HG03520 (cell line): ENCODE measurements around the gene LRRC8B.
"Not testable (repeated sequence)": the region's sequence is repeated elsewhere in the genome, so short reads cannot be mapped to it uniquely, and the experiment has no call there.

Source experiments
- ATAC-seq: cut with Tn5 transposase; IDR thresholded peaks from one replicate; pipeline ENCODE4 v1.9.1; 2021; ENCODE audit warnings: mild to moderate bottlenecking, moderate library complexity; ENCODE audit not compliant: unreplicated experiment

Gene LRRC8B

DNA sequence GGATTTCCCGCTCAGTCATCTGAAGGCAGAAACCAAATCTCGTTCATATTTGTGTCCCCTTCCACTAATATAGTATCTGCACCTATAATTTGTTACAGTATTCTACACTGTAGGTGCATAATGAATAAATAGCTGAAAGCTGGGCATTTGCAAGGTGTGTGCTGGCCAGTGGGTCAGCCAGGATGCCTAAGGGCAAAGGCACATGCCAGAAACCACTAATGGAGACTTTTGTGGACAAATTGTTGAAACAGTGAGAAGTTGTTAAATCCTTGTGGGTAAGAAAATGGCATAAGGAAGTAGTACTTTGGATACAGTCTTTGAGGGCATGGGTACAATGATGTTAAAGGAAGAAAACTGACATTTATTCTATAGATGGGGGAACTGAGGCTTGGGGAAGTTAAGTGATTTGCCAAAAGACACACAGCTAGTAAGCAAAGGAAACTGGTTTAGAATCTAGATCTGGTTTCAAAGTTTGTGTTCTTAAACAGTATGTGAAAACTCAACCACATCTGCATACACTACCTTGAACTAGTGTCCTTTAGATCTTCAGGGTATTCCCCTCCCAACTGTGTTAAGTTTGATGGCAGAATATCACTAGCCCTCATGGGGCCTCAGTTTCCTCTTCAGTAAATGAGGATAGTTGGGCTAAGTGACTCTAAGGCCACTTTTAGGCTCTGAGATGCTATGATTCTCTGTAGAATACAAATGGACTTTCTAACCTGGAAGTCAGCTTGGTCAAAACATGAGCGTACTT lies 81.8 kb downstream of the LRRC8B start:
- no peak for ATAC-seq

DNA sequence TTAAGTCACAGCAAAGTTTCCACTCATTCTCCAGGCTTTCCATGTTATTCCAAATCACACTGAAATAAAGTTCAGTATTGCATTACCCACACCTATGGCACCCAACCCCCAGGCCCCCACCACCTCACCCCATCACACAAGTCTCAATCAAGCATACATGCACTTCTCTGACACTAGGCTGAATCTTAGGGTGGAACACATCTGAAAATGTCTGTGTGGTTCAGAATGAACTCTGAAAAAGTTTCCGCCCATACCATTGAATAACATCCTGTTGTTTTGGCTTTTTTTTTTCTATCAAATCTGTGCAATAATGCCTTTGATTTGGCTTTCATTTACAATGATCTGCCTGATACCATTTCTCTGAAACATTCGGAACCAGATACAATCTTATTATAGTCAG lies 82.5 kb downstream of the LRRC8B start:
- ATAC-seq: no peak

DNA sequence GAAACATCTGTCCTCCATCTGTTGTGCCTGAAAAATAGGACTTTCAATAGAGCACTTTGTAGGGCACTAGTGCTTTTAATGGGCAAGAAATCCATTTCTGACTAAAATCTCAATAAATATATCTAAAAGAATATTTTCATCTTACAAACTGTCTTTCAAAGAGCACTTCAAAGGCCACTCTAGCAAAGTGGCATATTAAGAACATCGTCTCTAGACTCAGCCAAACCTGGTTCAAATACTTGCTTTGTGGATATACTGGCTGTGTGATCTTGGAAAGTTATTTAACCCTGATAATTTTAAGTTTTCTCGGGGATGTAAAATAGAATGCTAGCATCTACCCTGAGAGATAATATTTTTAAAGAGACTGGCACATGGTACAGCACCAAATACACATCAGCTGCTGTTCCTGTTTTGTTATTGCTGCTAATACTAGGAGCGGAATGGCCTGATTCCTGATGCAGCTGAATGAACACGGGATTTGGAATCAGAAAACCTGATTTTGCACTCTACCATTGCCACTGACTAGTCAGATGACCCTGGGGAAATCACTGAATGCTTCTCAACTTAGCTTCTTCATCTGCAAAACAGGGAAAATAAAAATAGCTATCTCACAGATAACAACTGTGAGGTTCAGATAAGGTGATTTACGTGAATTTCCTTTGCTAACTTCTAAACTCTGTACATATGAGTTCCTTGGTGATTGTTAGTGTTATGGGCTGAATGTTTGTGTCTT lies 83.1 kb downstream of the LRRC8B start:
- no peak for ATAC-seq

DNA sequence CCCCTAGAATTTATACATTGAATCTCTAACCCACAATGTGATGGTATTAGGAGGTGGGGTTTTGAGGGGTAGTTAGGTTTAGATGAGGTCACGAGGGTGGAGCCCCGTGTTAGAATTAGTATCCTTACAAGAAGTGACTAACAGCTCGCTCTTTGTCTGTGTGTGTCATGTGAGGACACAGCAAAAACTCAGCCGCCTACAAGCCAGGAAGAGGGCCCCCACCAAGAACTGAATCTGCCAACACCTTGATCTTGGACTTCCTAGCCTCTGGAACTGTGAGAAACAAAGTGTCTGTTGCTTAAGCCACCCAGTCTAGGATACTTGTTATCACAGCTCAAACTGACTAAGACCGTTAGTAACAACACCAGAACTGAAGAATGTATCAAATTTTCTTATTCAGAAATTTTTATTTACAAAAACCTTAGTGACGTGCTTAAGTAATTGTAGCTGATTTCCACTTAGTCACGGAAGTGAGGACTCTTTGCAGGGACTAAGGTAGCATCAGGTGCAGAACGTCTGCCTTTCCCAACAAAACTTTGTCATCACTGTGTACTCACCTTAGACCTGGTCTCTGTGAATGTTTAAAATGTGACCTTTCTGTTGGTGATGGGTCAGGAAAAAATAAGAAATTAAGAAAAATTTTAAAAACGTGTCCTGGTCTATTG lies 83.8 kb downstream of the LRRC8B start:
- no peak for ATAC-seq

DNA sequence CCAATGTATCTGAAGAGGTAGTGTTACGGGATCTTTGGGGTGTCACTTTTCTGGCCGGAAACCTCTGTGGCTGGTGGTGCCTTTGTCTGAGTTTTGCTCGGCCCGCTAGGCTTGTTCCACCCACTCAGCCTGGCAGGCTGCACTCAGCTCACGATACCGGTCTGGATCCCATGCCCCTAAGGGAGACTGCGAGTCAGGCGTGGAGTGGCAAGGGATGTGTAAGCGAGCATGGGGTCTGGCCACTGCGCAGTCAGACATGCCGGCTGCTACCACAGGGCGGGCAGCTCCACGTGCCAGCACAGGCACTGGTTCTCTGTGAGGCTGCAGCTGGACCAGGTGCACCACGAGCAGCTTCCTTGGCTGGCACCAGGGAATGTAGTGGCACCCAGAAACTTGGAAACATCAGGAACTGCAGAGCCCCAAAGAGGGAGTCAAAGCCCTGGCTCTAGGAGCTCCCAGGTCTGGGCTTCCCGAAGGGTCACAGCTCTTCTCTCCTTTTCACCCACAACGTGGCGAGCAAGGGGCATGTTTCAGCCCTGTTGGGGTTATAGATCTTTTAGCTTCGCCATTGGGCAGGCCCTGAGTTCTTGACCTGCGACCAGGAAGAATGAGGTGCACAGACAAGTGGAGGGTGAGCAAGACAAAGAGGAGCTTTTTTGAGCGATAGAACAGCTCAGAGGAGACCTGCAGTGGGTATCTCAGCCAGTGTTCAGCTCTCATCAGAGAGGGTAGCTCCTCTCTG lies 84.5 kb downstream of the LRRC8B start:
- no peak for ATAC-seq

DNA sequence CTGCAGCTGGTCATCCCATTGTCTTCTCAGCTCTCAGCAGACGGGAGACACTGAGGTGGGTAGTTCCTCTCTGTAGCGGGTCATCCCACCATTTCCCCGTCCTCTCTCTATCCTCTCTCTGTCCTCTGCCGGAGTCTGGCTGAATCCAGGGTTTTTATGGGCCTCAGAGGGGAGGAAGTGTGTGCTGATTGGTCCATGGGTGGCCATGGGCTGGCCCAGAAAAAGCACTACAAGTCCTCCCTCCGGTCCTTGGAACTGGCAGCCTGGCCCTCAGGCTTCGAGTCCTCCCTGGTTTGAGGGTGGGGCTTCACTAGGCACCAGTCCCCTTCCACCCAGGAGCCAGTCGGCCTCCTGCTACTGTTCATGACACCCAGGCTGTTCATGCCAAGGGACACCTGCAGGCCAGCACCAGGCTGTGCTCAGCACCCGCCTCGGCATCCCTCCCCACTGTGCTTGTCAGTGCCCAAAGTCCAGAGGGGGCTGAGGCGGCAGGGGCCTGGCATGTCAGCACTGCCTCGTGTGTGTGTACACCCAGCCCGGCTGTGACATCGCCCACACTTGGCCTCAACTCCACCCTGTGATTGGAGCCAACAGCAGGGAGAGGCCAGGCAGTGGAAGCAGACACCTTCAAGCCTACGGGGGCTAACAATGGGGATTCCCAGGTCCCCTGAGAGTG lies 85.3 kb downstream of the LRRC8B start:
- ATAC-seq: no peak

DNA sequence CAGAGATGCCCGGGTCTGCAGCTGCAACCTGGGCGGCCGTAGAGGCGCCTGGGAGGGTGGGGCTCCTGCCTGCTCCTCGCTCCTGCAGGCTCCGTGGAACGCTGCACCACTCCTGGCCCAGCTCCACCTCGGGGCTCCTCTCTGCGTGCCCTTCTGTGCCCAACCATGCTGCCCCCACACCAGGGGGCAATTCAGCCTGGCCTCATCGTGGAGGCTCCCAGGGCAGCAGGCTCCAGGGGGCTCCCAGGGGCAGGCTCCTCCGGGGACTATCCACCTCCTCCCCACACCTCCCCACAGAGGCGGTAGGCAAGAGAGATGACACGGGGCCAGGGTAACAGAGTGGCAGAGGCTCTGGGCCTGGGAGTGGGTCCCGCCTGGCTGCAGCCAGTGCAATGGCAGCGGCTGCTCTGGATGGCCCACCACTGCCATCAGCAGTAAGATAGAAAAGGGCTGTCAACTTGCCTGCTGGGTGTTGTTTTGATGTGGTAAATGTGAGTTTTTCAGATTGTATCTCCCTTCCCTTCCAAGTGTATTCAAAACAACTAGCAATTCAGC lies 85.9 kb downstream of the LRRC8B start:
- ATAC-seq: no peak

DNA sequence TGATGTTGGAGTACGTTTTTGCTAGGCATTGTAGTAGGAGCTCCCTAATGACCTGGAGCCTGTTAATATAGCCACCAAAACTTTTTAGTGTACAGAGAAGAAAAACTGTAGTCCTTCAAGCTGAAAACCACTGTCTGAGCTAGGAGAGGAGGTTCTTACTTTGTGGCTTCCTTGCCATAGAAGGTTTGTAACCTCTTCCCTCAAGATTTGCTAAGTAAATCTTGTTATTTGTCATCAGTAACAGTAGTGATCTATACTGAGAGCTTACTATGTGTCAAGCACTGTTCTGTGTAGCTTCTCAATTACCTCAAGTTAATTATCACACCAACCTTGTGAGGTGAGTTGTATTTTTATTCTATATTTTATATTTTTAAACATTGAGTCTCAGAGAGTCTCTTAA lies 87.1 kb downstream of the LRRC8B start:
- ATAC-seq: peak; percentile 97

DNA sequence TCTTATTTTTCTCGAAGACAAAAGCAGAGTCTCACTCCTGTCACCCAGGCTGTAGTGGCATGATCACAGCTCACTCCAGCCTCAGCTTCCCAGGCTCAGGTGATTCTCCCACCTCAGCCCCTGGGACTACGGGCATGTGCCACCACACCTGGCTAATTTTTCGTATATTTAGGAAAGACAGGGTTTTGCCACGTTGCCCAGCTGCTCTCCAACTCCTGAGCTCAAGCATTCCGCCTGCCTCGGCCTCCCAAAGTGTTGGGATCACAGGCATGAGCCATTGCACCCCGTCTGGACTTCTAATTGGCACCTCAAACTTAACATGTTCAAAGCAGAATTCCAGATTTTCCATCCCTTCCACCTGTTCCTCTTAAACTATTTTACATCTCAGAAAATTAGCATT lies 89.3 kb downstream of the LRRC8B start:
- ATAC-seq: no peak

DNA sequence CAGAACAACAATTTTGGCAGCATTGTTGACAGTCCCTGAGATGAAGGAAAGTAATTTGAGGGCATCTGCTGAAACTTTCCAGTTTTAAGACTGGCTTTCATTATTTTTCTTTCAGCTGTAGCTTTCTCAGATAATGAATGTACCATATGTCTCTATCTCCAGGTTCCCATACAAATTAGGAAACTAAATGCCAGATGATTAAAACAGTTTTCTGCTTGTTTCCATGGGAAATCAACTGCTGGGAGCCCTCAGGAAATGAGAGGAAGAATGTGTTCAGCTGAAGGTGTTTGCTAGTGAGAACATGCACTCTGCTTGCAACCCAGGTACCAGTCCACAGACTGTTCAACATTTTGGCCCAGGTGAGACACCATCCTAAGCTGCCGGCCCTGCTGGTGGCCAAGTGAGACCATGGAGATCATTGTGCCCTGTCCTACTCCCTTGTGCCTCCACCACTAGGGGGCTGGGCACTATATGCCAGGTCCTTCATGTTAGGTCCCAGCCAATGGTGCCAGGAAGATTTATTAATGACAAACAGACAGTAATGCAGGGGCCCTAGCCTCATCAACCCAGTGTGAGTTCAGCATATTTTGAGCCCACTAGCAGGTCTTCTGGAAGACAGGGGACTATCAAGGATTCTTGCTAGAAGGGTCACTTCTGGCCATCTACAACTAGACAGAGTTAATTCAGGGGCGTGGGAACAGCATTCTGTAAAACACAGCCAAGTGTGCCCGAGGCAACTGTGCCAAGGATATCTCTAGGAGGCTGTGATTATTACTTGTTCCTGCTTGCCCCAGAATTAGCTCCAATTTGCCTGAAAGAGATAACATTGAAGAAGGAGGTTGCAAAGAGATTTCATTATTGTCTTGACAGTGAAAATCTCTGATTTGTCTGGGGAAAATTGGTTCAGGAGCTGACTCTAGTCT lies 91.3 kb downstream of the LRRC8B start:
- ATAC-seq: no peak

DNA sequence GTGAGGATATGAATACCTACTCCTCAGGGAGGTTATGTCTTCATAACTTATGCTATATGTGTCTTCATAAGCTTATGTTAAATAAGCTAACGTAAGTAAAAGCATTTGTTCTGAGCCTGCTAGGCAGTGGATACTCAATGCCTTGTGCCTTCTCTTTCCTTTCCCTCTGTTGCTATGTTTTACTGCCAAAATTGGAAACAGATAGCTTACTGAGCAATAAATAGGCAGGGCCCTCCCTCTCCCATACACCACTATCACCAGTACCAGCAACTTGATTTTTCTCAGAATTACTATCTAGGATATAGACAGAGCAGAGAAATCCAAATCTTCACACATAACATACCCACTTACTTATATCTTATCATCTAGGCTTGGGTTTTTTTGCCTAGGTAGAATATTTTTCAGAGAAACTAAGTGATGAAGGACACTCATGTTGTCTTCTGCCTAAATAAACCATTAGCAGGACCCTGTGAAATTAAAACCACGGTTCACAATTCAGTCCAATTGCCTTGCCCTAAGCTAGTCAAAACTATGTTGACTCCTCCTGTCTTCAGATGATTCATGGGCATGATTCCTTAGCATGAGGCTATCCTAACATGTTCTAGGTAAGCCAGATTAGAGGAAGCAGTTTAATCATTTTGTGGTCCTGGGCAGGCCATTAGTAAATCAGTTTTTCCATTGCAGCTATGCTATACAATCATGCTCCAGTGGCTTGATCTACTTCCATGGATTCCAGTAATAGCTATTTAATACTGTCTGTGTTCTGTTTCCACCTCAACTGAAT lies 92.4 kb downstream of the LRRC8B start:
- ATAC-seq: no peak

DNA sequence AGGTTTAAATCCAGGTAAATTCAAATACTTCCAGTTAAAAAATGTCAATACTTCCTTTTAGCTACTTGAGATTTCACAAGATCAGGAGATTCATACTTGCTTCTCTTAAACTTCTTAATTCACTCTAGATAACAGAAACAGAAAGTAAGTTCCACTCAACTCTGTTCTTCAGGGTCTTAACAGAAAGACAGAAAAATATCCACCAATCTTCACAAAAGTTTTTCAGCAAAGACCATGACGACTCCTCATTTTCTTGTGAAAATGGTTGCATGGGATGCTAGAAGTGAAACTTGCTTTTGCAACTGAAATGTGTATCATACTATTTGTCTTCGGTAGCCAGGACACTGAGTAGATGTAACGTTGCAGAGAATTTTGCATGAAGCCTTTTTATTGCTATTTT lies 96.0 kb downstream of the LRRC8B start:
- no peak for ATAC-seq

DNA sequence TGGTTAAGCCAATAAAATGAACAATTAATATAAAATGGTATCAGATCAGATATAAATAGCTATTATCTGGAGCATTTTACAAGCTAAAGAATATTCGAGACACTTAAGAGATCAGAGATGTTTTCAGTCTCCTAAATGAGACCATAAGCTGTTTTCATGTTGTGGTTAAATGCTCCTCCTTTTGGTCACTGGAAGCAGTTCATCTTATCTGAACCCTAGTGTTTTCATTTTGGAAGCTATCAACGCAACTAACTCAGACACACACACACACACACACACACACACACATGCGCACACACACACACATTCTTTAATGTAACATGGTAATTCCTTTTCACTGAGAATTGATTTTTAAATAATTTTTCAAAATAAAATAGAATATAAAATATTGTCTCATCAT lies 98.3 kb downstream of the LRRC8B start:
- ATAC-seq: no peak

DNA sequence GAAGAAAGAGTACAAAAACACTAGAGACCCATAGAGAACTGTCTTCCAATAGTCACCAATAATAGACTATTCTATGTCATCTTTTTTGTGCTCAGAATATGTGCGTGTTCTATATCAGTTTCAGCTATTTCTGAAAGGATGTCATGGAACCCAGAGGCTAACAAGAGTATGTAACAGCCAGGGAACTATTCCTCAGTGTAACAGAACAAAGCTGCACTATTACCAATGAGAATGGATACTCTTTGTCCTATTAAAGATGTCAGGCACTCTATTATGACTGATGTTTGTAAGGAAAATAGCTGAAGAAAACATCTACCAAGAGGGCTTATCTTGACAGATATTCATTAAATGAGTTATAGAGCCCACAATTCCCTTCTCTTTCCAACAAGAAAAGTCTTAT lies 99.7 kb downstream of the LRRC8B start:
- no peak for ATAC-seq

DNA sequence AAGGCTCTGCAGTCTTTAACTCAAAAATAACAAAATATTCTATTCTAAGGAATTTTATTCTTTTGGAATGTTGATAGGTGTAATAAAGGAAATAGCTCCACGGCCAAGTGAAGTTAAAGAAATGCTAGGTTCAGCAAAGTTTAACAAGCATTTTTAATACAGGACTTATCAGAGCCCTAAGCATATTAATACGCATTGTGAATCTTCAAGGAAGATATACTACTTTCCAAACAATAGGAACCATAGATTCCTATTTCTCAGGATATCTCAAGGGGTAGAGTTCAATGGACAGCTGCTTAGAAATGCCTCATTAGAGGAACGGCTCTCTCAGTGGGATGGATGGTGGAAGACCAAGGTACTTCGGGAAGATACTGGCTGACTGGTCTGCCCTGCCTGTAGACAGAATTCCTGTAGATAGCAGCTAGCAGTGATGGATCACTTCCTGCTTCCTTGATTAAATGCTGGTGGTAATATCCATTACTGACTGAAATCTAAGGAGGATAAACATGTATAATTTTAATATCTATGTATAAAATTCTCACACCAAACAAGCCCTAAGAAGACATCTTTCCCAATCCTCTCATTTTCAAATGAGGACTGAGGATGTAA lies 100.2 kb downstream of the LRRC8B start:
- ATAC-seq: no peak

DNA sequence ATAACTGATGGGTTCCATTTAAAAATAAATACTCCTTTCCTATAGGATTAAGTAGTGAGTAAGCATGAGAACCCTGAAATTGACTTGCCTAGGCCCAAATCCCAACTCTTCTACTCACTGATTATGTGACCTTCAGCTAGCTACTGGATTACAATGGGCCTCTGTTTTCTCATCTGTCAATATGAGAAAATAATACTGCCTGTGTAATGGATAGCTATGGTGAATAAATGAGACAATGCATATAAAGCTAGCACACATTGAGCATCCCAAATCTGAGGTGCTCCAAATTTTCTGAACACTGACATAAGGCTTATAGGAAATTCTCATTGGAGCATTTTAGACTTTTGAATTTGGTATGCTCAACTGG lies 103.0 kb downstream of the LRRC8B start:
- ATAC-seq: no peak

DNA sequence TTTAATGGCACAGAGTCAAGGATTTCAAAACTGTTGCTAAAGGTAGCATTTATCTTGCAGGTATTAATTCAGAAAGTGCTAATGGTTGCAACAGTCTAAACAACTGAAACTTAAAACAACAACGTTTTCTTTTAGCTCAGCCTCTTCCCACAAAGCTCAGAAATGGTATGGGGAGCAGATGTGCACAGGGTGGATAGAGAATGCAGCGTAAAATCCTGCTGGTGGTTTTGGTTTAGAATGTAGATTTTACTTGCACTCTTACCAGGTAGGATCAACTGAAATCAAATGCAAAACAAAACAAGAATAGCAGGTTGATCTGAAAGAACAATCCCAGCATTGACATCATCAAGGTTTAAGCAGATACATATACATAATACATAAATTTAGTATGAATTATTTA lies 104.5 kb downstream of the LRRC8B start:
- no peak for ATAC-seq

DNA sequence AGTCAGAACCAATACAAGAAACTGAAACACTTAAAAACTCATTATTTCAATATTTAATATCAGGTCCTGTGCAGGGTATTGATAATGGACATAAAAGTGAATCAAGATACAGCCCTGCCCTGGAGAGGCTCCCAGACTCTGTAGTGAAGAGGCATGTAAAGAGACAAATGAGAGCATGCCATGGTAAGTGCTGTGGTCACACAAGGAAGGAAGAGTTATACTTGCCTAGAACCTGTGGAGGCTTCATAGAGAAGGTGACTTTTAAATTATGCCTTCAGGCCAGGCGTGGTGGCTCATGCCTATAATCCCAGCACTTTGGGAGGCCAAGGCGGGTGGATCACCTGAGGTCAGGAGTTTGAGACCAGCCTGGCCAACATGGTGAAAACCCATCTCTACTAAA lies 105.0 kb downstream of the LRRC8B start:
- ATAC-seq: not testable (repeated sequence)
